Astrocyte of the spinal cord (primary cell): ENCODE data around the gene ALPP.
A peak's percentile ranks its signal among the peaks of the same experiment; 100 is the strongest.
"Not testable (repeated sequence)": the region's sequence is repeated elsewhere in the genome, so short reads cannot be mapped to it uniquely, and the experiment has no call there.

Experiments used
- DNase-seq: peaks from one replicate; pipeline ENCODE4 v3.0.0; 2011; ENCODE audit warnings: low read depth, low spot score
- H3K4me3 ChIP-seq: 2 replicates; pipeline ENCODE4 v1.5.1; 2011; ENCODE audit warnings: low read depth, mild to moderate bottlenecking, low read length, moderate library complexity
- CTCF ChIP-seq: IDR thresholded peaks from 2 replicates; pipeline ENCODE4 v1.5.1; 2012; ENCODE audit warnings: low read depth, mild to moderate bottlenecking, low read length, inconsistent platforms
- in situ Hi-C: cut with HindIII; loops from 2 replicates; pipeline ENCODE4 v1.10.0; 2017; ENCODE audit warnings: low sequenced_read_pairs

Gene ALPP

GRCh38 chr2:232335206-232335858 is 43.2 kb upstream of the ALPP start:
- H3K4me3 ChIP-seq, in situ Hi-C loops, DNase-seq: not testable (repeated sequence)
- TF ChIP-seq CTCF: peak; percentile 44

- H3K4me3 ChIP-seq: no peak overlapping the region
- DNase-seq: no peak
- TF ChIP-seq CTCF: no peak
- in situ Hi-C loops: no loop called here
Measured at GRCh38 chr2:232335859-232336215, 42.7 kb upstream of the ALPP start.

GRCh38 chr2:232336241-232336736 is 42.3 kb upstream of the ALPP start:
- H3K4me3 ChIP-seq: no peak overlapping the region
- in situ Hi-C loops: no loop called here
- no peak for TF ChIP-seq CTCF
- no peak for DNase-seq

GRCh38 chr2:232336981-232337720 is 41.4 kb upstream of the ALPP start:
- in situ Hi-C loops: no loop called here

GRCh38 chr2:232338094-232338758 is 40.3 kb upstream of the ALPP start:
- in situ Hi-C loops, DNase-seq, H3K4me3 ChIP-seq: not testable (repeated sequence)

More at GRCh38 chr2:232336981-232337720, 41.4 kb upstream of the ALPP start:
- DNase-seq: no peak
- no peak overlapping the region for H3K4me3 ChIP-seq
- no peak for TF ChIP-seq CTCF

- in situ Hi-C loops: no loop called here
- no peak for DNase-seq
- TF ChIP-seq CTCF: no peak
- no peak overlapping the region for H3K4me3 ChIP-seq
Measured at GRCh38 chr2:232338759-232339106, 39.8 kb upstream of the ALPP start.
